GM21447 (cell line): ENCODE results near the gene SRPK1.
"Not testable (repeated sequence)": the region's sequence is repeated elsewhere in the genome, so short reads cannot be mapped to it uniquely, and the experiment has no call there.

ENCODE experiments used
- ATAC-seq: cut with Tn5 transposase; IDR thresholded peaks from one replicate; pipeline ENCODE4 v1.9.1; 2021; ENCODE audit not compliant: unreplicated experiment

SRPK1 gene

GRCh38 chr6:35920793-35921732, at the start of gene SRPK1:
SRPK1 (minus strand) TSS chr6:35921098; CDS start chr6:35921056, 42 bp downstream.
- ATAC-seq: peak; percentile 70

- ATAC-seq: no peak
These were observed 49.3 kb upstream of the SRPK1 start for GRCh38 chr6:35970181-35970580.

- no peak for ATAC-seq
These were observed 48.7 kb upstream of the SRPK1 start for GRCh38 chr6:35969646-35970045.

- ATAC-seq: no peak
These were observed 47.9 kb upstream of the SRPK1 start for GRCh38 chr6:35968821-35969220.

GRCh38 chr6:35967076-35967774, 46.3 kb upstream of the SRPK1 start:
- no peak for ATAC-seq

GRCh38 chr6:35962779-35963560, 42.1 kb upstream of the SRPK1 start:
- ATAC-seq: no peak

GRCh38 chr6:35960187-35960586, 39.3 kb upstream of the SRPK1 start:
- ATAC-seq: no peak

GRCh38 chr6:35955970-35956369, 35.1 kb upstream of the SRPK1 start:
- no peak for ATAC-seq

GRCh38 chr6:35955521-35955920, 34.6 kb upstream of the SRPK1 start:
- ATAC-seq: no peak

GRCh38 chr6:35955071-35955470, 34.2 kb upstream of the SRPK1 start:
- no peak for ATAC-seq

- ATAC-seq: no peak
These were observed 33.4 kb upstream of the SRPK1 start for GRCh38 chr6:35954333-35954732.

GRCh38 chr6:35948725-35949124, 27.8 kb upstream of the SRPK1 start:
- ATAC-seq: no peak

- ATAC-seq: no peak
These were observed 24.7 kb upstream of the SRPK1 start for GRCh38 chr6:35945650-35946025.

GRCh38 chr6:35943390-35943789, 22.5 kb upstream of the SRPK1 start:
- no peak for ATAC-seq

- ATAC-seq: no peak
These were observed 21.5 kb upstream of the SRPK1 start for GRCh38 chr6:35942355-35942754.

GRCh38 chr6:35941170-35941569, 20.3 kb upstream of the SRPK1 start:
- ATAC-seq: not testable (repeated sequence)

- not testable (repeated sequence) for ATAC-seq
These were observed 19.1 kb upstream of the SRPK1 start for GRCh38 chr6:35940014-35940413.

- ATAC-seq: not testable (repeated sequence)
These were observed 18.4 kb upstream of the SRPK1 start for GRCh38 chr6:35939259-35939658.

GRCh38 chr6:35936681-35937359, 15.9 kb upstream of the SRPK1 start:
- no peak for ATAC-seq

- no peak for ATAC-seq
These were observed 14.6 kb upstream of the SRPK1 start for GRCh38 chr6:35935469-35935868.

- ATAC-seq: no peak
These were observed 12.9 kb upstream of the SRPK1 start for GRCh38 chr6:35933844-35934243.
